Measurements from ENCODE around the gene CAMKMT. TPM values are rescaled to one million over a fixed set of nuclear protein-coding genes. Genes with fewer than 3 reads are reported as not detected.

Gene CAMKMT
- total and polyA plus RNA-seq, 10 donors = 4.1 to 26.1 (median 11.0) TPM

- TF ChIP-seq POLR2AphosphoS5 (IDR thresholded peaks at IDR 0.05) = no peak
- no peak for TF ChIP-seq POLR2A (IDR thresholded peaks at IDR 0.05)
- no peak for TF ChIP-seq CTCF (IDR thresholded peaks at IDR 0.05 in 8 of 11, conservative IDR thresholded peaks at IDR 0.05 in 3 of 11)
- no peaks in the 10 kb centered on the region for H3K36me3 ChIP-seq
- H3K27ac ChIP-seq = no peak overlapping the region
- 7 to 17% (median 12%) methylated on average over 14 to 16 of the region's 16 CpGs for WGBS, 5 donors
- H3K4me3 ChIP-seq = no peak overlapping the region
- no peak for DNase-seq
- no peaks in the 10 kb centered on the region for H3K9me3 ChIP-seq
- H3K4me1 ChIP-seq = peaks cover 8 to 25% (median 21%) of the 10 kb centered on the region in 6 donors
- intact Hi-C loops (cut with DNase I; ENCODE audit: low total_unique reads) = no loop called here
- H3K27me3 ChIP-seq (replicated peaks in 1 of 7) = peaks cover 13 to 96% (median 72%) of the 10 kb centered on the region in 7 donors
Measured at GRCh38 chr2:44805401-44806235, 443.9 kb downstream of the CAMKMT start.

GRCh38 chr2:44807201-44808025 lies 445.7 kb downstream of the CAMKMT start:
- Histone ChIP-seq H3K9me3 (no peaks in the 10 kb centered on the region), H3K27me3 (replicated peaks in 1 of 7) (peaks cover 6 to 93% (median 54%) of the 10 kb centered on the region in 7 donors), H3K4me3 (no peak overlapping the region), H3K36me3 (no peaks in the 10 kb centered on the region), H3K27ac (no peak overlapping the region), H3K4me1 (peaks cover 0 to 7% (median 6%) of the 10 kb centered on the region in 6 donors)
- TF ChIP-seq POLR2A (IDR thresholded peaks at IDR 0.05) (no peak), CTCF (IDR thresholded peaks at IDR 0.05 in 8 of 11, conservative IDR thresholded peaks at IDR 0.05 in 3 of 11) (no peak), POLR2AphosphoS5 (IDR thresholded peaks at IDR 0.05) (no peak)
- intact Hi-C loops (cut with DNase I; ENCODE audit: low total_unique reads) = no loop called here
- 9 to 21% (median 11%) methylated on average over 14 of the region's 14 CpGs for WGBS, 5 donors
- no peak for DNase-seq

GRCh38 chr2:44810892-44811530 lies 449.3 kb downstream of the CAMKMT start:
- Histone ChIP-seq H3K9me3 (no peaks in the 10 kb centered on the region), H3K4me1 (no peaks in the 10 kb centered on the region), H3K36me3 (no peaks in the 10 kb centered on the region), H3K4me3 (no peak overlapping the region), H3K27ac (no peak overlapping the region), H3K27me3 (replicated peaks in 1 of 7) (peaks cover 0 to 87% (median 20%) of the 10 kb centered on the region in 7 donors)
- intact Hi-C loops (cut with DNase I; ENCODE audit: low total_unique reads) = no loop called here
- no peak for DNase-seq
- TF ChIP-seq POLR2AphosphoS5 (IDR thresholded peaks at IDR 0.05) = no peak
- TF ChIP-seq POLR2A (IDR thresholded peaks at IDR 0.05) = no peak
- TF ChIP-seq CTCF (IDR thresholded peaks at IDR 0.05 in 8 of 11, conservative IDR thresholded peaks at IDR 0.05 in 3 of 11) = no peak
- WGBS, 5 donors = 80 to 89% (median 84%) methylated on average over 22 of the region's 22 CpGs

All from spleen (tissue), 11 donors.